Measurements from ENCODE around the gene EFNA5. TPM values are rescaled to one million over a fixed set of nuclear protein-coding genes. Genes with fewer than 3 reads are reported as not detected.

Gene EFNA5
- polyA plus RNA-seq, 3 donors: 0.01 TPM; not detected in 2

- intact Hi-C loops (cut with micrococcal nuclease): no loop called here
- peaks cover 0 to 4% of the 10 kb centered on the region in 2 donors for H3K9me3 ChIP-seq (replicated peaks in 1 of 2; ENCODE audit: control insufficient read depth in 1 of 2, insufficient read depth in 1 of 2, low read length in 2 of 2)
- H3K27me3 ChIP-seq (ENCODE audit: control insufficient read depth in 2 of 2, insufficient read depth in 2 of 2, low read length in 2 of 2): no peaks in the 10 kb centered on the region
- peaks cover 0 to 2% (median 0%) of the 10 kb centered on the region in 7 donors for H3K9me3 Mint-ChIP-seq
- no CpG with 5 or more reads among the region's 2 CpGs for WGBS (ENCODE audit: insufficient coverage)
- H3K27ac Mint-ChIP-seq: no peak overlapping the region
- H3K4me1 Mint-ChIP-seq: no peaks in the 10 kb centered on the region
- no peaks in the 10 kb centered on the region for H3K4me1 ChIP-seq (ENCODE audit: control insufficient read depth in 1 of 2, insufficient read depth in 2 of 2, low read length in 2 of 2)
- H4K20me1 ChIP-seq (ENCODE audit: insufficient read depth, low read length): no peaks in the 10 kb centered on the region
- H3K27me3 Mint-ChIP-seq (ENCODE audit: low read depth in 3 of 3): no peaks in the 10 kb centered on the region
- H3K9ac ChIP-seq (ENCODE audit: insufficient read depth, low read length, poor library complexity, severe bottlenecking): no peak overlapping the region
- H3K36me3 Mint-ChIP-seq: no peaks in the 10 kb centered on the region
- no peak overlapping the region for H3K4me3 Mint-ChIP-seq
- H3K4me3 ChIP-seq (replicated peaks in 1 of 3; ENCODE audit: low read depth in 2 of 3, low read length in 3 of 3): no peak overlapping the region
- H3K36me3 ChIP-seq (replicated peaks in 1 of 2; ENCODE audit: control insufficient read depth in 1 of 2, insufficient read depth in 2 of 2, low read length in 2 of 2): no peaks in the 10 kb centered on the region
- no peak for DNase-seq
- H3K4me2 ChIP-seq (replicated peaks; ENCODE audit: extremely low read depth, low read length, poor library complexity, severe bottlenecking): no peak overlapping the region
- no peak for TF ChIP-seq CTCF (IDR thresholded peaks at IDR 0.05)
- H3K79me2 ChIP-seq (ENCODE audit: insufficient read depth, low read length): no peaks in the 10 kb centered on the region
- no peak overlapping the region for H2AFZ ChIP-seq (ENCODE audit: insufficient read depth, low read depth, low read length, poor library complexity, severe bottlenecking)
- H3K27ac ChIP-seq (ENCODE audit: low read depth in 1 of 2, low read length in 2 of 2): no peak overlapping the region
These were observed 40.6 kb downstream of the EFNA5 start for GRCh38 chr5:107630184-107630583.

- no peaks in the 10 kb centered on the region for H3K27me3 ChIP-seq (ENCODE audit: control insufficient read depth in 2 of 2, insufficient read depth in 2 of 2, low read length in 2 of 2)
- Mint-ChIP-seq H3K27me3 (ENCODE audit: low read depth in 3 of 3) (peaks cover 0 to 3% (median 0%) of the 10 kb centered on the region in 3 donors), H3K9me3 (peaks cover 0 to 1% (median 0%) of the 10 kb centered on the region in 7 donors), H3K4me3 (no peak overlapping the region), H3K4me1 (no peaks in the 10 kb centered on the region), H3K36me3 (no peaks in the 10 kb centered on the region), H3K27ac (no peak overlapping the region)
- H3K4me1 ChIP-seq (ENCODE audit: control insufficient read depth in 1 of 2, insufficient read depth in 2 of 2, low read length in 2 of 2): no peaks in the 10 kb centered on the region
- TF ChIP-seq CTCF (IDR thresholded peaks at IDR 0.05): no peak
- no peaks in the 10 kb centered on the region for H3K9me3 ChIP-seq (replicated peaks in 1 of 2; ENCODE audit: control insufficient read depth in 1 of 2, insufficient read depth in 1 of 2, low read length in 2 of 2)
- H2AFZ ChIP-seq (ENCODE audit: insufficient read depth, low read depth, low read length, poor library complexity, severe bottlenecking): no peak overlapping the region
- no peaks in the 10 kb centered on the region for H3K36me3 ChIP-seq (replicated peaks in 1 of 2; ENCODE audit: control insufficient read depth in 1 of 2, insufficient read depth in 2 of 2, low read length in 2 of 2)
- H3K79me2 ChIP-seq (ENCODE audit: insufficient read depth, low read length): no peaks in the 10 kb centered on the region
- DNase-seq: no peak
- intact Hi-C loops (cut with micrococcal nuclease): no loop called here
- H3K4me2 ChIP-seq (replicated peaks; ENCODE audit: extremely low read depth, low read length, poor library complexity, severe bottlenecking): no peak overlapping the region
- no peak overlapping the region for H3K27ac ChIP-seq (ENCODE audit: low read depth in 1 of 2, low read length in 2 of 2)
- no peak overlapping the region for H3K9ac ChIP-seq (ENCODE audit: insufficient read depth, low read length, poor library complexity, severe bottlenecking)
- no peak overlapping the region for H3K4me3 ChIP-seq (replicated peaks in 1 of 3; ENCODE audit: low read depth in 2 of 3, low read length in 3 of 3)
- WGBS (ENCODE audit: insufficient coverage): 100% methylated on average over 1 of the region's 1 CpG
- H4K20me1 ChIP-seq (ENCODE audit: insufficient read depth, low read length): no peaks in the 10 kb centered on the region
These were observed 46.5 kb downstream of the EFNA5 start for GRCh38 chr5:107624235-107624634.

All from CD14-positive monocyte (primary cell).